Measurements from ENCODE around the gene SLC23A1. TPM values are rescaled to one million over a fixed set of nuclear protein-coding genes. Genes with fewer than 3 reads are reported as not detected.
A peak's percentile ranks its signal among the peaks of the same experiment; 100 is the strongest.

The SLC23A1 gene
- total and polyA plus RNA-seq, 2 donors (not counting 1 experiment from before 2014, with no cell fraction given) = 5.8 to 9.6 TPM

GRCh38 chr5:139342423-139342723 is 40.7 kb downstream of the SLC23A1 start:
- ChIA-PET CTCF (interaction anchor here (0.9 to 2.7 kb wide), 16 partner anchors 11 to 143 kb away, joined by 3 to 39 read pairs (median 6); partner anchors contain the start of genes DNAJC18, MATR3, MZB1 and PROB1), POLR2A (interaction anchor here (0.7 to 3.0 kb wide), 10 partner anchors 27 to 799 kb away, joined by 3 to 70 read pairs (median 4); partner anchors contain the start of genes ETF1, MATR3, MZB1 and SPATA24)
- H3K27ac ChIP-seq (ENCODE audit: low read length in 2 of 2) = peak overlapping the region; percentile 91 to 96
- 0% methylated on average over 6 of the region's 16 CpGs for WGBS (ENCODE audit: insufficient coverage)
- Mint-ChIP-seq H3K9me3 (ENCODE audit: insufficient read depth) (no peaks in the 10 kb centered on the region), H3K27ac (peak overlapping the region; percentile 100), H3K27me3 (no peaks in the 10 kb centered on the region), H3K4me1 (peaks cover 52% of the 10 kb centered on the region), H3K4me3 (peak overlapping the region; percentile 100)
- ATAC-seq (ENCODE audit: low read depth) = no peak
- H3K9ac ChIP-seq (ENCODE audit: low read length) = peak overlapping the region; percentile 94
- no peak for TF ChIP-seq EZH2 (IDR thresholded peaks at IDR 0.05; ENCODE audit: borderline replicate concordance, insufficient read depth, low read depth, low read length, poor library complexity, severe bottlenecking)
- TF ChIP-seq CTCF (IDR thresholded peaks at IDR 0.05) = no peak
- H3K36me3 ChIP-seq (replicated peaks in 1 of 2; ENCODE audit: control extremely low read depth in 1 of 2, control insufficient read depth in 1 of 2, extremely low read depth in 1 of 2, insufficient read depth in 2 of 2, low read length in 1 of 2) = peaks cover 2 to 6% of the 10 kb centered on the region in 2 experiments
- no peaks in the 10 kb centered on the region for H3K27me3 ChIP-seq (replicated peaks in 1 of 4; ENCODE audit: control extremely low read depth in 1 of 4, control insufficient read depth in 3 of 4, insufficient read depth in 4 of 4, low read length in 3 of 4)
- peak overlapping the region; percentile 79 for H3K4me2 ChIP-seq (replicated peaks; ENCODE audit: low read depth, low read length, poor library complexity, severe bottlenecking)
- peaks cover 63% of the 10 kb centered on the region for H3K79me2 ChIP-seq (ENCODE audit: control insufficient read depth, insufficient read depth, low read length)
- H3K4me1 ChIP-seq (ENCODE audit: control insufficient read depth in 2 of 2, insufficient read depth in 2 of 2, low read length in 2 of 2) = peaks cover 29 to 32% of the 10 kb centered on the region in 2 donors
- H2AFZ ChIP-seq (ENCODE audit: insufficient read depth, low read depth, low read length, poor library complexity, severe bottlenecking) = peak overlapping the region; percentile 61
- H3K9me3 ChIP-seq (ENCODE audit: control extremely low read depth in 1 of 3, control insufficient read depth in 2 of 3, insufficient read depth in 1 of 3, low read length in 2 of 3) = no peaks in the 10 kb centered on the region
- peaks cover 55% of the 10 kb centered on the region for H4K20me1 ChIP-seq (ENCODE audit: control insufficient read depth, insufficient read depth, low read length, poor library complexity, severe bottlenecking)
- intact Hi-C loops (cut with micrococcal nuclease) = loop anchor here (1.0 to 10.0 kb wide), 2 partner anchors 144 to 172 kb away; partner anchors contain the start of gene SIL1
- no peak for DNase-seq
- H3K4me3 ChIP-seq (ENCODE audit: control extremely low read depth in 1 of 5, extremely low read depth in 1 of 5, insufficient read depth in 1 of 5, low read depth in 2 of 5, low read length in 4 of 5) = peak overlapping the region; percentile 63 to 99 (median 98)
